ENCODE results near the gene TMPRSS3.

Gene TMPRSS3

DNA sequence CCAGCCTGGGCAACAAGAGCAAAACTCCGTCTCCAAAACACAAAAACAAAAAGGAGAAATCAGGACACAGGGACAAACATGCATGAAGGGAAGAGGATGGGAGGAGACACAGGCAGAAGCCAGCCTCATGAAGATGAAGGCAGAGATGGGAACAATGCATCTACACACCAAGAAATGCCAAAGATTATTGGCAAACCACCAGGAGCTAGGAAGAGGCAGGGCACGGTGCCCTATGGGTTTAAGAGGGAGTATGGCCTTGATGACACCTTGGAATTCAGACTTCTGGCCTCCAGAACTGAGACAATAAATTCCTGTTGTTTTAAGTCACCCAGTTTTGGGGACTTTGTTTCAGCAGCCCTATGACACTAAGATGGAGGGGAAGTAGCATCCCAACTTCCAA is 5.2 kb downstream of the TMPRSS3 start:
- in situ Hi-C loops (cut with MboI; ENCODE audit: low sequenced_read_pairs) = no loop called here

DNA sequence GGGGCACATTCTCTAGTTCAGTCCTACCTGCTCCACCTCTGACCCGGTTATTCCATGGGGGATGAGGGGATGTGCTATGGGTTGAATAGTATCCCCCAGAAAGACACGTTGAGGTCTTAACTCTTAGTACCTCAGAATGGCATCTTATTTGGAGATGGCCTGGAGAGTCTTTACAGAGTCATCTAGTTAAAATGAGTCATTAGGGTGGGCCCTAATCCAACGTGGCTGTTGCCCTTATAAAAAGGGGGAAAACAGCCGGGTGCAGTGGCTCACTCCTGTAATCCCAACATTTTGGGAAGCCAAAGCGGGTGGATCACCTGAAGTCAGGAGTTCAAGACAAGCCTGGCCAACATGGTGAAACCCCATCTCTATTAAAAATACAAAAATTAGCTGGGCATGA is 5.7 kb downstream of the TMPRSS3 start:
- in situ Hi-C loops (cut with MboI; ENCODE audit: low sequenced_read_pairs) = no loop called here

GRCh38 chr21:42389449-42389835 is 6.4 kb downstream of the TMPRSS3 start:
- in situ Hi-C loops (cut with MboI; ENCODE audit: low sequenced_read_pairs) = no loop called here

- in situ Hi-C loops (cut with MboI; ENCODE audit: low sequenced_read_pairs) = no loop called here
Observed at GRCh38 chr21:42388740-42389448, 7.0 kb downstream of the TMPRSS3 start.

- in situ Hi-C loops (cut with MboI; ENCODE audit: low sequenced_read_pairs) = no loop called here
Observed at GRCh38 chr21:42387843-42388340, 8.0 kb downstream of the TMPRSS3 start.

DNA sequence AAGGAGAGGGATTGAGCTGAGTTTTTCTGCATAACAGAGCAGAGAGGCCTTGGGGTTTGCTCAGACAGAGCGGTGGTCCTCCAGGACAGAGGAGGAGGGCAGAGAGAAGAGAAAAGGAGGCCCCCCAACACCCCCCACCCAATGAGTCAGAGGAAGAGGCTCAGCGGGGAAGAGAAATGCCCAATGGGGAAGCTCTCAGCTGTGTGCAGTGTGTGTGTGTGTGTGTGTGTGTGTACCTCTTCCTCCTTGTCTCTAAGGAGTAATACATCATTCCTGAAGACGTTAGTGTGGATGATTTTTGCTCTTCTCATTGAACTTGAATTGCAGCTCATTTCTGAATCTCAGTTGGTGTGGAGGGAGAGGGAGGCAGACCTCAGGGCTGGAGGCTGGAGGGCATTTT is 8.7 kb downstream of the TMPRSS3 start:
- in situ Hi-C loops (cut with MboI; ENCODE audit: low sequenced_read_pairs) = no loop called here

DNA sequence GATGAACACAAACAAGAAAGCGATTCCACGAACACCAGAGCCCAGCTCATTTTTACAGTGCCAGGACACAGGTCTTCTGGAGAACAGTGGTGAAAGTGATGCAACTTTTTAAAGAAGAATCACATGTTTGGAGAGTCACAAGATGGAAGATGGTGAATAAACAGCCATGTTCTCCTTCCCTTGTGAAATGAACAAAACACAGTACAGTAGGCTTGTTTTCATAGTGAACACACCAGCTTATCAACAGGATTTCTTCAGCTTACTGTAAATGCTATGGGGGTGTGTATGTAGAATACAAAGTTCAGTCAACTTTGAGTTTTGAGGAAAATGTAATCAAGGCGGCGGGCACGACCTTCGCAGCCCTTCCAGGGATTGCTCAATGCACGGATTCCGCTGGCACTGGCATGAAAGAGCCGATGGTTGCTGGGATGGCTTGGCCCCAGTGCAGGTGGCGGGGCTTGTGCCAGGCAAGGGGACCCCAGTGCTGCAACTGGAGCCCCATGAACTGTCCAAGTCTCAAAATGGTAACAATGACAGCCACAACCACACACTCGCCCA is 9.7 kb downstream of the TMPRSS3 start:
- in situ Hi-C loops (cut with MboI; ENCODE audit: low sequenced_read_pairs) = no loop called here

- in situ Hi-C loops (cut with MboI; ENCODE audit: low sequenced_read_pairs) = no loop called here
Observed at GRCh38 chr21:42385619-42386018, 10.2 kb downstream of the TMPRSS3 start.

- in situ Hi-C loops (cut with MboI; ENCODE audit: low sequenced_read_pairs) = no loop called here
Observed at GRCh38 chr21:42384989-42385388, 10.9 kb downstream of the TMPRSS3 start.

GRCh38 chr21:42384156-42384945 is 11.5 kb downstream of the TMPRSS3 start:
- in situ Hi-C loops (cut with MboI; ENCODE audit: low sequenced_read_pairs) = no loop called here

DNA sequence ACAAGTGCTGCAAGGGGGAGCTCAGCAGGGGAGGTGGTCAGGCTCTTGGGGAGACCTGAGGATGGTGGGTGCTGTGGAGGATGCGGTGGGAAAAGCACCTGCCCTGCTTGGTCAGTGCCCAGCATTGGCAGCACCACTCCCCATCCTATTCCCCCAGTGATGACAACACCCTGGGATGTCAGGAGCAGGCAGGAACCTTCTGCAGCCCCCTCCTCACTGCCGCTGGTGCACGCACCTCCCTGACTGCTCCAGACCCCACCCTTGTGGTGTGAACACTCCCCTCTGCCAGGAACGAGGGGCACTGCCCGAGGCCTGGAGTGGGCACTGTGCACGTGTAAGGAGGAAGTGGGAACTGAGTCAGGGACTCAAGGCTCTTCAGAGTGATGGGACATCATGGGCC is 12.5 kb downstream of the TMPRSS3 start:
- in situ Hi-C loops (cut with MboI; ENCODE audit: low sequenced_read_pairs) = no loop called here

DNA sequence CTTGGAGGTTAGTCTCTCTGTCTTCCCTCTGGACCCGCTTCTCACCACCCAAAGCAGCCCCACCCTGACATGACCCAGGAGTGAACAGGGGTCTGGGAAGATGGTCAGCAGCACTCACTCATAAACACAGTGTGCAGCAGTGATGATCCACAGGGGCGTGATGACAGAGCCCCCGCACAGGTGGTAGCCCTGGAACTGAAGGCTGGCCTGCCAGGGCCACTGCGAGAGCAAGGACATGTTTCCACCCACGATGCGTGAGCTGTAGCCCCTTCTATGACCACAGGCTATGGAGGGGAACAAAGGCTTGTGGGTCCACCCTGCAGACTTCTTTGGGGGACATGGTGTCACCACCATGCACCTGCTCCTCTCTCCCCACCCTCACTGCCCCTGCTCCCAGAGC is 12.9 kb downstream of the TMPRSS3 start:
- in situ Hi-C loops (cut with MboI; ENCODE audit: low sequenced_read_pairs) = no loop called here

DNA sequence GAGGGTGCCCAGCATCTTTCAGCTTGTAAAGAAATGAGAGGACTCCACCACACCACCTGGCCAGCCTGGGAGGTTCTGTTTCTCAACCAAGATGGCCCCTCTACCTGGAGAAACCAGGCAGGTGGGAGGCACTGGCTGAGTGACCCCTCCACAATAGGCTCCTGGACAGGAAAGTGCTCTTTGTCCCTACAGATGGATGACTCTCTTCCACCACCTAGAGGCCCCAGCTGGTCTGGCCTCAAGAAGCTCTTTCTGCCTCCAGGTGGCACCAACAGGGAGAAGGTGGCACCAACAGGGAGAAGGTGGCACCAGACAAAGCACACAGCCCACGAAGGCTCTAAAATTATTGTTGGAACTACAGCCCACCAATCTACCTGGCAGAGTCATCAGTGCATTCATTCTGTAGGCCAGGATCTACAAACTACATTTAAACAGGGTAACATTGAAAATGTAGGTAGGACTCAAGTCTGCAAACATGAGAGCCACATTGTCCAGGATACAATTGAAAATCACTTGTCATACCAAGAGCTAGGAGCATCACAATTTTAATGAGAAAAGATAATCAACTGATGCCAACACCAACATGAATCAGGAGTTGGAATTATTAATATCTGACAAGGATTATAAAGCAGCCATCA is 14.4 kb downstream of the TMPRSS3 start:
- in situ Hi-C loops (cut with MboI; ENCODE audit: low sequenced_read_pairs) = no loop called here

DNA sequence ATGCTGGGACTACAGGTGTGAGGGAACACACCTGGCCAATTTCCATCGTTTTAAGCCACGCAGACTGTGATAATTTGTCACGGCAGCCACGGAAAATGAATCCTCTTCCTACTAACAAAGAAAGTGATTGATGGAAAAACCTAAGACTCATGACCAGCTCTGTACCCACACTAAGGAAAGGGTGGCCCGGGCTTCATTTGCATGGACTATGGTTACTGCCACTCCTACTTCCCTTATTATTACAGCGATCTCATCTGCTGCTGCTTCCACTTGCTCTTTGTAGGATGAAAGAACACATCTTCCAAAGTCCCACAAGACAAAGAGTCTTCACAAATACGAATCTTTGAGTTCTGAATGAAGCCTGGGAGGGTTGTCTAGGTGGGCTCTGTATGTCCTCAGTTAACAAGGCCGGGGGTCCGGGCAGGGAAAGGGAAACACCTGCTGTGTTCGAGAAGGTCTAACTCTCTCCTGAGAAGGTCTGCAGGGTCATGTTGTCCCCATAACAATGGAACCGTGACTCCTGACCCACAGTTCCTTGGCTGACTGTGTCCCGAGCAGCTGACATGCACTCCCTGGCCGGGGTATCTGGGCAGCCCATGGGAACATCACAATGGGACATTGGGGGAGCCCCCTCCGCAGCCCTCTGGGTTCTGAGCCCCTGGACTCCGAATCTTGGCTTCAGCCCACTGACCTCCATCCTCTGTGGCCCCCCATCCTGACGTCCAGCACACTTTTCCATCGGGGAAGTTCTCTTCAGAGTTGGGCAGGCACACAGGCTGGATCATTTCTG is 16.2 kb downstream of the TMPRSS3 start:
- in situ Hi-C loops (cut with MboI; ENCODE audit: low sequenced_read_pairs) = no loop called here

GRCh38 chr21:42378418-42378817 is 17.4 kb downstream of the TMPRSS3 start:
- in situ Hi-C loops (cut with MboI; ENCODE audit: low sequenced_read_pairs) = no loop called here

GRCh38 chr21:42377951-42378340 is 17.9 kb downstream of the TMPRSS3 start:
- in situ Hi-C loops (cut with MboI; ENCODE audit: low sequenced_read_pairs) = no loop called here

DNA sequence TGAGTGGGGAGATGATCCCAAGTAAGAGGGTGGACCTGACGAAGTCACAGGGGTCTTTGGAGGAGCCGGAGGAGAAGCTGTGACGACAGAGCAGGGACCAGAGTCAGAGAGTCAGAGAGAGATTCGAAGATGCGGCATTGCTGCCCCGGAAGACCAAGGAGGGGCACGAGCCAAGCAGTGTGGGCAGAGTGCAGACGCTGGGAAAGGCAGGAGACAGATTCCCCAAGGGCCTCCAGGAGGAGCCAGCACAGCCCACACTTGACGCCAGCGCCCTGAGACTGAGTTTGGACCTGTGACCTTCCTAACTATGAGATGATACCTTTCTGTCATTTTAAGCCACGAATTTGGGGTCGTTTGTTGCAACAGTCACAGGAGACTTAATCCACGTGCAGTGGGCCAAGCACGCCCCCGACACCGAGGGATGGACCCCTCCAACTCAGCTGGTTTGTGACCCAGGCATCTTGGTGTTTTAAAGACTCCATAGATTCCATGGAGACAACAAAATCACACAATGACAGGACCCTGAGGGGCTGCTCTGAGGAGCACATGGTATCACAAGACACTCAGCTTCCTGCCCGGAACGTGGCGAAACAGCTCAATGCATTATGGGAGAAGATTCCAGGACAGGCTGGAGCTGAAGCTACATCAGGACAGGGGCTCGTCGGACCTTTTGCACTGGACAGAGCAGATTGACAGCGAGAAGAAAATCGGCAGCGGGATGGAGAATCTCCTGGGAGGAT is 18.5 kb downstream of the TMPRSS3 start:
- in situ Hi-C loops (cut with MboI; ENCODE audit: low sequenced_read_pairs) = no loop called here

DNA sequence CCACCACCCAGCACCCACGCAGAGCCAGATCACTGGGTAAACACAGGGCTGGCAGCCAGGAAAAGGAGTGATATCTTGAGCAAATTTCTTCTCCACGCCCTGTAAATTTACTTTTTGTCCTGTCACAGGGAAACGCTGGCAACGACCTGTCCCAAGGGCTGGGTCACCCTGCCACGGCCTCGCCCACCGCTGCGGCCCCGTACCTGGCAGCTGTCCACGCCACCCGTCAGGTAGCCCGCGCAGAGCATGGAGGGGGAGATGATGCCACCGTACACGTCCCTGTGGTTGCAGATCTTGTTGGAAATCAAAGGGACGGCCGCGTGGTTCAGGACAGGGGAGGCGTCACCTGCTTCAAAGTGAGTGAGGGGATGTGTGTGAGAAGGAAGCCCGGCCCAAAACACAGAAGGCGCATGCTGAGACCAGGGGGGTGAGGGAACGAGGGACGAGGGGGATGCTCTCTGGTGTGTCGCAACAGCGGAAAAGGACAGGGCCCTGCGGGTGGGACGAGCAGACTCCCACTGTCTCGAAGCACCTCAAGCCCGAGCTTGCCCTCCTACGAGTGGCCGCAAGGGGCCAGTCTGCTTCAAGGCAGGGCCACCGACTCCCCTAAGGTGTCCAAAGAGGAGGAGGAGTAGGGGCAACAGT is 19.4 kb downstream of the TMPRSS3 start:
- in situ Hi-C loops (cut with MboI; ENCODE audit: low sequenced_read_pairs) = no loop called here

DNA sequence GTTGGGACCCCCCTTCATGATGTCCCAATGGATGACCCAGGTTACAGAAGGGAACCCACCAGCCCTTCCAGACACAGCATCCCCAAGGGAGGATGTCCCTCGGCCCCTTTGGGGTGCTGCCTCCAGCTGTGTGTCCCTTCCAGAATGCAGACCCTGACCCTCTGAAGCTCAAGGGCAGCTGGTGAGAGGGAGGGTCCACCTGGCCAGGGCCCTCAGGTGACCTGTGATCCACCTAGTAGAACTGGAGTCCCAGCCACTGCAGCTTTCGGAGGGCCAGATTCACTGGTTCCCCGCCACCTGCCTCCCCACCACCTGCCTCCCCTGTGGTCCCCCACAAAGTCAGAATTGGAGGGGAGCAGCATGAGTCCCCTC is 19.9 kb downstream of the TMPRSS3 start:
- in situ Hi-C loops (cut with MboI; ENCODE audit: low sequenced_read_pairs) = no loop called here

DNA sequence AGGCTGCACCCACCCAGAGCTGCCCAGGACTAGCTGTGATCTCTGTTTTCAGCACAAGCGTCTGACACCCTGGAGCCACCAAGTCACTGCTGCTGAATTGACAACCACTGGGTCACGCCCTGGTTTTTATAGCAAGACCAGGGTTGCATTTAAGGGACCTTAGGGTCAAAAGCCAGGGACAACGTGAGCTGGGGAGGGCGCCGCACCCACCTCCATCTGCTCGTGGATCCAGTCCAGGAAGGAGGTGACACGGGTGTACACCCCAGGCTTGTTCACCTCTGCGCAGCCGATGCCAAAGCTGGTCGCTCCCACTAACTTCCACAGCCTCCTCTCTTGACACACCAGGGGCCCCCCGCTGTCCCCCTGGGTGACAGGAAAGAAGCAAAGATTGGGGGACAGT is 20.3 kb downstream of the TMPRSS3 start:
- in situ Hi-C loops (cut with MboI; ENCODE audit: low sequenced_read_pairs) = no loop called here
